ENCODE results near the gene SPPL2B. TPM values are rescaled to one million over a fixed set of nuclear protein-coding genes. Genes with fewer than 3 reads are reported as not detected.

The SPPL2B gene
- total and polyA plus RNA-seq, 2 experiments from 2014 or later = 40.9 to 87.7 TPM

DNA sequence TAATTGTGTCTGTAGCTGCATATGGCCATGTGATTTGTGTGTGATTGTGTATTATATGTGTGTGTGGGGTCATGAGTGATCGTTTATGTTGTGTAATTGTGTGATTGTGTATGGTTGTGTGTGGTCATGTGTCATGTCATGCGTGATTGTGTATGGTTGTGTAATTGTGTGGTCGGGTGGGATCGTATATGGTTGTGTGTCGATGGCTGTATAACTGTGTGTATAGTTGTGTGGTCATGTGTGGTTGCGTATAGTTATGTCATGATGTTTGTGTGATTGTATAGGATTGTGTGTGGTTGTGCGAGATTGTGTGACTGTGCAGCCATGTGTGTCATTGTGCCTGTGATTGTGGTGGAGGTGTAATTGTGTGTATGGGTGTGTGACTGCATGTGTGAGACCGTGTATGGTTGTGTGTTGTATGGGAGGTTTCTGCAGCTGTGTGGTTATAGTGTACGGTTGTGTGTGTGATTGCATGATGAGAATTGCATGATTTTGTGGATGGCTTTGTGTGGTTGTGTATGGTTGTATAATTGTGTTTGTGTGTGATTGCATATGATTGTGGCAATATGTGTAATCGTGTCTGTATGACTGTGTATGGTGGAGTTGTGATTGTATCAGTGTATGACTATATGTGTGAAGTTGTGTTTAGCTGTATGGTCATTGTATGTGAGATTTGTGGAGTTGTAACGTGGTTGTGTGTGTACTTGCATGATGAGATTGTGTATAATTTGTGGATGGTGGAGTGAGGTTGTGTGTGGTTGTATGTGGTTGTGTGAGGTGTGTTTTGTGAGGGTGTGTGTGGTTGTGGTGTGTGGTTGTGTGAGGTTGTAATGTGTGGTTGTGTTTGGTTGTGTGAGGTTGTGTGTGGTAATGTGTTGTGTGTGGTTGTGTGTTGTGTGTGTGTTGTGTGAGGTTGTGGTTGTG is 33.8 kb downstream of the SPPL2B start:
- TF ChIP-seq EZH2phosphoT487 (IDR thresholded peaks at IDR 0.05; ENCODE audit: low read depth, severe bottlenecking, unreplicated experiment) (no peak), EZH2 (IDR thresholded peaks at IDR 0.05; ENCODE audit: borderline replicate concordance) (no peak)
- TF ChIP-seq, protein P1, sequence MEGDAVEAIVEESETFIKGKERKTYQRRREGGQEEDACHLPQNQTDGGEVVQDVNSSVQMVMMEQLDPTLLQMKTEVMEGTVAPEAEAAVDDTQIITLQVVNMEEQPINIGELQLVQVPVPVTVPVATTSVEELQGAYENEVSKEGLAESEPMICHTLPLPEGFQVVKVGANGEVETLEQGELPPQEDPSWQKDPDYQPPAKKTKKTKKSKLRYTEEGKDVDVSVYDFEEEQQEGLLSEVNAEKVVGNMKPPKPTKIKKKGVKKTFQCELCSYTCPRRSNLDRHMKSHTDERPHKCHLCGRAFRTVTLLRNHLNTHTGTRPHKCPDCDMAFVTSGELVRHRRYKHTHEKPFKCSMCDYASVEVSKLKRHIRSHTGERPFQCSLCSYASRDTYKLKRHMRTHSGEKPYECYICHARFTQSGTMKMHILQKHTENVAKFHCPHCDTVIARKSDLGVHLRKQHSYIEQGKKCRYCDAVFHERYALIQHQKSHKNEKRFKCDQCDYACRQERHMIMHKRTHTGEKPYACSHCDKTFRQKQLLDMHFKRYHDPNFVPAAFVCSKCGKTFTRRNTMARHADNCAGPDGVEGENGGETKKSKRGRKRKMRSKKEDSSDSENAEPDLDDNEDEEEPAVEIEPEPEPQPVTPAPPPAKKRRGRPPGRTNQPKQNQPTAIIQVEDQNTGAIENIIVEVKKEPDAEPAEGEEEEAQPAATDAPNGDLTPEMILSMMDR (IDR thresholded peaks at IDR 0.05; ENCODE audit: poor library complexity) = no peak
- Histone ChIP-seq H4K20me1 (ENCODE audit: insufficient read depth, poor library complexity, severe bottlenecking) (no peaks in the 10 kb centered on the region), H3K36me3 (replicated peaks; ENCODE audit: insufficient read depth, low read depth) (no peaks in the 10 kb centered on the region), H3K4me3 (no peak overlapping the region), H3K9me3 (ENCODE audit: low read depth) (no peaks in the 10 kb centered on the region), H3K4me1 (ENCODE audit: insufficient read depth) (no peaks in the 10 kb centered on the region), H3K4me2 (no peak overlapping the region), H3K27me3 (peaks cover 15% of the 10 kb centered on the region), H3K9me2 (replicated peaks; ENCODE audit: insufficient read depth) (no peaks in the 10 kb centered on the region), H3K27ac (no peak overlapping the region), H2AFZ (no peak overlapping the region), H3K79me2 (no peaks in the 10 kb centered on the region)
- WGBS (ENCODE audit: low lambda C conversion rate, missing lambda C conversion rate) = 92% methylated on average over 11 of the region's 11 CpGs
- no peak for DNase-seq (ENCODE audit: low spot score)

DNA sequence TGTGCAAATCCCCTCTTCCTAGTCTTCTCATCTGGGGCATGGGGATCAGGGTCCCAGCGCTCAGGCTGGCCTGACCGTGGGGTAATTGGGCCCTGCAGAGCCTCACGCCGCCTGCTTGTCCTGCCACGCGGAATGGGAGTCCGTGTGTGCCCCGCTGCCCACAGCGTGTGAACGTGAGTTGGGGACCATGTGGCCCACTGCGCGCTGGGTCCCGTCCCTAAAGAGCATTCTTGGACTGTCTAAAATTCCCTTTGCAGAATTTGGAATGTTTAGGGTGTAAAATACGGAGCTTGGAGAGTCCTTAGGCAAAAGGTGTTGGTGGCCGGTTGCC is 34.5 kb downstream of the SPPL2B start:
- Histone ChIP-seq H3K27me3 (peaks cover 15% of the 10 kb centered on the region), H3K27ac (no peak overlapping the region), H3K4me2 (no peak overlapping the region), H3K9me2 (replicated peaks; ENCODE audit: insufficient read depth) (no peaks in the 10 kb centered on the region), H3K4me1 (ENCODE audit: insufficient read depth) (no peaks in the 10 kb centered on the region), H3K79me2 (no peaks in the 10 kb centered on the region), H3K4me3 (no peak overlapping the region), H3K9me3 (ENCODE audit: low read depth) (no peaks in the 10 kb centered on the region), H4K20me1 (ENCODE audit: insufficient read depth, poor library complexity, severe bottlenecking) (no peaks in the 10 kb centered on the region), H2AFZ (no peak overlapping the region), H3K36me3 (replicated peaks; ENCODE audit: insufficient read depth, low read depth) (no peaks in the 10 kb centered on the region)
- WGBS (ENCODE audit: low lambda C conversion rate, missing lambda C conversion rate) = 85% methylated on average over 15 of the region's 15 CpGs
- TF ChIP-seq EZH2 (IDR thresholded peaks at IDR 0.05; ENCODE audit: borderline replicate concordance) = no peak
- no peak for TF ChIP-seq EZH2phosphoT487 (IDR thresholded peaks at IDR 0.05; ENCODE audit: low read depth, severe bottlenecking, unreplicated experiment)
- TF ChIP-seq, protein P1 (IDR thresholded peaks at IDR 0.05; ENCODE audit: poor library complexity) = no peak
- DNase-seq (ENCODE audit: low spot score) = no peak

DNA sequence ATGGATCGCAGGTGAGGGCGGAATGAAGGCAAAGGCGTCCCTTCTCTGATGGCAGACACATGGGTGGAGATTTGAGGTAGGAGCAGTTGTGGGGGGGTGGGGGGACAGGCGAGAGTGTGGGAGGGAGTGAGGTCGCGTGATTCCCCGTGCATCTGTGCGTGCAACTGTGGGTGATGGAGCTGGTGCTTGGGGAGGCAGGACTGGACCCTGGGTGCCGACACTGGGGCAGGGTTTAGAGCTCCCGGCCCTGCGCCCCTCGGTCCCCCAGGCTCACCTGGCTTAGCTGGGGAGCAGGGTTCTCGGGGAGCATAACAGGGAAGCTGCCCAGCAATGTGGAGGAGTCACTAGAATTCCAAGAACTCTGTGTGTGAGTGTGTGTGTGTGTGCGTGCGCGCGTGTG is 34.9 kb downstream of the SPPL2B start:
- H3K4me2 ChIP-seq = no peak overlapping the region
- no peaks in the 10 kb centered on the region for H3K4me1 ChIP-seq (ENCODE audit: insufficient read depth)
- H3K9me2 ChIP-seq (replicated peaks; ENCODE audit: insufficient read depth) = no peaks in the 10 kb centered on the region
- TF ChIP-seq EZH2 (IDR thresholded peaks at IDR 0.05; ENCODE audit: borderline replicate concordance) = no peak
- TF ChIP-seq, protein P1 (IDR thresholded peaks at IDR 0.05; ENCODE audit: poor library complexity) = no peak
- TF ChIP-seq EZH2phosphoT487 (IDR thresholded peaks at IDR 0.05; ENCODE audit: low read depth, severe bottlenecking, unreplicated experiment) = no peak
- H4K20me1 ChIP-seq (ENCODE audit: insufficient read depth, poor library complexity, severe bottlenecking) = no peaks in the 10 kb centered on the region
- peaks cover 15% of the 10 kb centered on the region for H3K27me3 ChIP-seq
- 91% methylated on average over 11 of the region's 17 CpGs for WGBS (ENCODE audit: low lambda C conversion rate, missing lambda C conversion rate)
- no peaks in the 10 kb centered on the region for H3K79me2 ChIP-seq
- H3K9me3 ChIP-seq (ENCODE audit: low read depth) = no peaks in the 10 kb centered on the region
- H3K36me3 ChIP-seq (replicated peaks; ENCODE audit: insufficient read depth, low read depth) = no peaks in the 10 kb centered on the region
- no peak overlapping the region for H2AFZ ChIP-seq
- no peak overlapping the region for H3K4me3 ChIP-seq
- no peak overlapping the region for H3K27ac ChIP-seq
- no peak for DNase-seq (ENCODE audit: low spot score)

All from hepatocyte (in vitro differentiated cells).